Activated CD8-positive, alpha-beta T cell treated with anti-CD3 and anti-CD28 coated beads, Interleukin-2, amount 10 ng/mL, durations not matched to agents 7 days and 5 days (primary cell): ENCODE data around the gene KDM4C. TPM values are rescaled to one million over a fixed set of nuclear protein-coding genes. Genes with fewer than 3 reads are reported as not detected.
"Not testable (repeated sequence)": the region's sequence is repeated elsewhere in the genome, so short reads cannot be mapped to it uniquely, and the experiment has no call there.

Experiments used
- ATAC-seq: fragments of 150-1000 bp; cut with Tn5 transposase; one replicate; pipeline ENCODE4 v1.10.0; 2021; ENCODE audit warnings: moderate library complexity
- CTCF ChIA-PET: fragments of 350-600 bp; sonication (Branson Sonifier 250); formaldehyde crosslinking; loops from one replicate; lab custom pipeline; 2021; ENCODE audit warnings: antibody characterized with exemption; lab: Charles Lee
- POLR2A ChIA-PET: fragments of 350-600 bp; sonication (Branson Sonifier 250); formaldehyde crosslinking; loops from one replicate; lab custom pipeline; 2021; ENCODE audit warnings: antibody characterized with exemption; lab: Charles Lee
- DNase-seq: peaks from one replicate; pipeline ENCODE4 v3.0.0-alpha.2; 2020
- H3K27ac Mint-ChIP-seq: one replicate; pipeline ENCODE4 v1.8.0; 2021; ENCODE audit warnings: mild to moderate bottlenecking, mixed read lengths
- H3K27me3 Mint-ChIP-seq: one replicate; pipeline ENCODE4 v1.8.0; 2021; ENCODE audit warnings: low read depth, mixed read lengths
- H3K36me3 Mint-ChIP-seq: one replicate; pipeline ENCODE4 v1.8.0; 2021; ENCODE audit warnings: low read depth, mixed read lengths
- H3K4me1 Mint-ChIP-seq: one replicate; pipeline ENCODE4 v1.8.0; 2021; ENCODE audit warnings: low read depth, mixed read lengths
- H3K4me3 Mint-ChIP-seq: one replicate; pipeline ENCODE4 v1.8.0; 2021; ENCODE audit warnings: mild to moderate bottlenecking, mixed read lengths
- H3K9me3 Mint-ChIP-seq: one replicate; pipeline ENCODE4 v1.8.0; 2022; ENCODE audit warnings: mixed read lengths; ENCODE audit not compliant: insufficient read depth
- total RNA-seq, 2 experiments: library from RNA; stranded (reverse); gene quantifications; one replicate each; pipeline ENCODE4 v1.2.3, GENCODE V29; 2021

Gene KDM4C
- total RNA-seq, 2 experiments from 2014 or later: 52.9 to 53.4 TPM

DNA sequence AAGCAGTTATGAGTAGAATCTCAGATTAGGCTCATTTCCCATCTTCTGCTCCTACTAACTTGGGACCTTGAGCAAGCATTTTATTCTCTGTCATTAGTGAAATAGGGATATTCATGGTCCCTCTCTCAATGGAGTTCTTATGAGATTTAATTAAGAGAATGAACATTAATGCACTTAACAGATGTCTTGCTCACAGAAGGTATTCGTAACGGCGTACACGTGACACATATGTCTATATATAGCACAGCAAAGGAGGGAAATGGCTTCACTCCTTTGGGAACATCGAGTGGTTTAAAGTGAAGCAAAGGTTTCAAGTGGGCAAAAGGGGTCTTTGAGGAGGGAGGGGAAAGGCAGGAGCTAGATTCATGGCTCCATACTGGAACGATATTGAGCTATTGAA is 24.6 kb downstream of the KDM4C start:
- ChIA-PET CTCF (interaction anchor here (0.6 kb wide), 1 partner anchor 151 kb away, joined by 3 read pairs; no protein-coding TSS in a partner anchor), POLR2A (interaction anchor here (3.4 kb wide), 1 partner anchor 24 kb away, joined by 9 read pairs; the partner anchor contains the start of gene KDM4C)
- H3K36me3 Mint-ChIP-seq: peaks cover 4% of the 10 kb centered on the region
- no peaks in the 10 kb centered on the region for H3K27me3 Mint-ChIP-seq
- ATAC-seq: no peak
- peak overlapping the region; percentile 17 for H3K27ac Mint-ChIP-seq
- no peak overlapping the region for H3K4me3 Mint-ChIP-seq
- peaks cover 34% of the 10 kb centered on the region for H3K4me1 Mint-ChIP-seq
- H3K9me3 Mint-ChIP-seq: no peaks in the 10 kb centered on the region
- no peak for DNase-seq

GRCh38 chr9:6782981-6783380 is 25.2 kb downstream of the KDM4C start:
- Mint-ChIP-seq H3K36me3 (no peaks in the 10 kb centered on the region), H3K4me3 (peak overlapping the region; percentile 1), H3K9me3 (no peaks in the 10 kb centered on the region), H3K27ac (peak overlapping the region; percentile 17), H3K27me3 (no peaks in the 10 kb centered on the region), H3K4me1 (peaks cover 29% of the 10 kb centered on the region)
- peak; percentile 27 for DNase-seq
- ChIA-PET POLR2A (interaction anchor here (3.4 kb wide), 1 partner anchor 25 kb away, joined by 9 read pairs; the partner anchor contains the start of gene KDM4C), CTCF (interaction anchor here (1.5 kb wide), 1 partner anchor 44 kb away, joined by 3 read pairs; no protein-coding TSS in a partner anchor)
- ATAC-seq: peak; percentile 44

DNA sequence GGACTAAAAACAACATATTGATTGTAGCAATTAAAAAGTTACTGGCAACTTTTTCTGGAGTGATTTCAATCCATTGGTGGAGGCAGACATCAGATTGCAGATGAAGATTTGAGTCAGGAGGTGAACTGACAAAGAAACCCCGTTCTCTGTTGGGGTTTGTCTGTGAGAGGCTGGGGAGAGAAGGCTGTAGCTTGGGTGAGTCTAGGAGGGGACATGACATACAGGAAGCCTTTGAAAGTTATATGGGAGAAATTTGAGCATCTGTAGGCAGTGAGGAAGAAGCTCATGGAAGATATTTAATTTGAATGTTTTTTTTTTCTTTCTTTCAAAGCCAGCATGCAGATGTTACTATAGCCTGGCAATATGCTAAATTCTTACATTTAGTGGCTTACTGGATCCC is 26.0 kb downstream of the KDM4C start:
- H3K27me3 Mint-ChIP-seq: no peaks in the 10 kb centered on the region
- ATAC-seq: no peak
- DNase-seq: no peak
- H3K4me3 Mint-ChIP-seq: no peak overlapping the region
- no peaks in the 10 kb centered on the region for H3K9me3 Mint-ChIP-seq
- ChIA-PET CTCF (interaction anchor here (1.5 kb wide), 1 partner anchor 44 kb away, joined by 3 read pairs; no protein-coding TSS in a partner anchor), POLR2A (interaction anchor here (3.4 kb wide), 1 partner anchor 26 kb away, joined by 9 read pairs; the partner anchor contains the start of gene KDM4C)
- peaks cover 3% of the 10 kb centered on the region for H3K36me3 Mint-ChIP-seq
- H3K4me1 Mint-ChIP-seq: peaks cover 35% of the 10 kb centered on the region
- H3K27ac Mint-ChIP-seq: no peak overlapping the region

GRCh38 chr9:6785682-6786081 is 27.9 kb downstream of the KDM4C start:
- H3K4me1 Mint-ChIP-seq: peaks cover 31% of the 10 kb centered on the region
- POLR2A ChIA-PET: no interaction called here
- ATAC-seq: no peak

DNA sequence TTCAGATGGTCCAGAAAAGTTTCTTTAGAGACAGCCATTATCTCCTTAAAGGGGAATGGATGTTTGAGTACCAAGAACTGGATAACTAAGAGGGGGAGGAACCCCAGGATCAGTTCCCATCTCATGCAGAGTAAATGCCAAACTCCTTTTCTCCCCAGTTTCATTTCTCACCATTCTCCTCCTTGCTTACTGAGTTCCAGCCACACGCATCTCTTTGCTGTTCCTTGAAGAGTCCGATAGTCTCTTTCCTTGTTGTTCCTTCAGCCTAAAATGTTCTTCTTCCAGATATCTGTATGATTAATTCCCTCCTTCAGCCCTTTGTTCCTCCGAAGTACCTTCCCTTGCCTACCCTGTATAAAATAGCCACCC is 30.0 kb downstream of the KDM4C start:
- Mint-ChIP-seq H3K4me1 (peaks cover 20% of the 10 kb centered on the region), H3K36me3 (peaks cover 13% of the 10 kb centered on the region), H3K27me3 (no peaks in the 10 kb centered on the region), H3K9me3 (no peaks in the 10 kb centered on the region), H3K27ac (no peak overlapping the region), H3K4me3 (no peak overlapping the region)
- no peak for DNase-seq
- ATAC-seq: no peak
- ChIA-PET POLR2A (no interaction called here), CTCF (no interaction called here)

More at GRCh38 chr9:6785682-6786081, 27.9 kb downstream of the KDM4C start:
- H3K36me3 Mint-ChIP-seq: peaks cover 6% of the 10 kb centered on the region
- H3K27ac Mint-ChIP-seq: no peak overlapping the region
- H3K27me3 Mint-ChIP-seq: no peaks in the 10 kb centered on the region
- H3K4me3 Mint-ChIP-seq: no peak overlapping the region
- DNase-seq: no peak
- CTCF ChIA-PET: no interaction called here
- H3K9me3 Mint-ChIP-seq: no peaks in the 10 kb centered on the region

DNA sequence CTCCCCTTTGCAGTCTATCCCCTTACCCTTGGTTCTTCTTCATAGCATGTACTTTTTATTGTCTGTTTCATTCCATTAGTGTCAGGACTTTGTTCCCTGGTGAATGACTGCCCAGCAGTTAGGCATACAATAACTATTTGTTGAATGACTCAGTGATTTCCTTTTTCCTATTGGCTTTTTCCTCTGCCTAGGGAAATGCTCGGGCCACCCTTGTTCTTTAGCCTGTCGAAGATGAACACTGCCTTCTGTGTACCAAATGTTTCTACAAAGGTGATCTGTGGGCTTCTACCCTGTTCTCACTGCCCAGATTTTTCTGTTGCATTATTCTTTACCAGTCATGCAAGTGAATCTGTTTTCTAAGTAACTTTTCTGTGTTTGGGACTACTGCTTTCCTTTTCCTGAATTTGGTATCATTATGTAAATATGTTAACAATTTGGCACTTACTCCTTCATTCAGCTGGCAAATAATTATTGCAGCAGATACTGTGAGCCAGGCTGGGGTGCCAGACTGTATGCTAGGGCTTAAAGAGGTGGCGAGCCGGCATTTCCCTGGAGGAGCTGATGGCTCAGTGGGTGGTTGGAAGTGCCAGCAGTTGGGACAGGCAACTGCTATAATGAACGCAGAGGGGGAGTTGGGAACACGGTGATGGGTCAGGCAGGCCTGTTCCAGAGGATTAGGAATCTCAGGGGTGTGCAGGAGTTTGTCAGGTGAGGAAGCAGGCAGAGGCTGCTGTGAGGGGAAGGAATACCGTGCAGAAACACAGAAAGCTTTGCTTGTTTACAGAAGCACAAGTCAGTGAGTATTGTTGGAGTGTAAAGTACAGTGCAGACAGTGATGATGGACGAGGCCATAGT is 30.6 kb downstream of the KDM4C start:
- Mint-ChIP-seq H3K27me3 (no peaks in the 10 kb centered on the region), H3K4me1 (peaks cover 14% of the 10 kb centered on the region), H3K27ac (no peak overlapping the region), H3K9me3 (no peaks in the 10 kb centered on the region), H3K36me3 (peaks cover 18% of the 10 kb centered on the region), H3K4me3 (no peak overlapping the region)
- no peak for ATAC-seq
- ChIA-PET CTCF (no interaction called here), POLR2A (no interaction called here)
- no peak for DNase-seq

GRCh38 chr9:6789017-6789338 is 31.2 kb downstream of the KDM4C start:
- H3K4me3 Mint-ChIP-seq, H3K27me3 Mint-ChIP-seq, DNase-seq, CTCF ChIA-PET, ATAC-seq, H3K9me3 Mint-ChIP-seq, POLR2A ChIA-PET, H3K27ac Mint-ChIP-seq, H3K4me1 Mint-ChIP-seq: not testable (repeated sequence)
- peaks cover 21% of the 10 kb centered on the region for H3K36me3 Mint-ChIP-seq

GRCh38 chr9:6790866-6791265 is 33.1 kb downstream of the KDM4C start:
- ATAC-seq (no peak), DNase-seq (no peak)
- Mint-ChIP-seq H3K36me3 (peaks cover 34% of the 10 kb centered on the region), H3K4me3 (no peak overlapping the region), H3K9me3 (no peaks in the 10 kb centered on the region), H3K27ac (no peak overlapping the region), H3K4me1 (peaks cover 7% of the 10 kb centered on the region), H3K27me3 (no peaks in the 10 kb centered on the region)
- CTCF ChIA-PET: no interaction called here
- POLR2A ChIA-PET: no interaction called here

- no peaks in the 10 kb centered on the region for H3K27me3 Mint-ChIP-seq
- H3K27ac Mint-ChIP-seq: no peak overlapping the region
- no peak for DNase-seq
- peaks cover 6% of the 10 kb centered on the region for H3K4me1 Mint-ChIP-seq
- no peak overlapping the region for H3K4me3 Mint-ChIP-seq
- H3K36me3 Mint-ChIP-seq: peaks cover 53% of the 10 kb centered on the region
- ATAC-seq: no peak
- ChIA-PET CTCF (no interaction called here), POLR2A (no interaction called here)
- H3K9me3 Mint-ChIP-seq: no peaks in the 10 kb centered on the region
Measured at GRCh38 chr9:6793203-6793602, 35.4 kb downstream of the KDM4C start.

GRCh38 chr9:6794936-6795335 is 37.2 kb downstream of the KDM4C start:
- Mint-ChIP-seq H3K9me3 (no peaks in the 10 kb centered on the region), H3K27ac (no peak overlapping the region), H3K4me1 (no peaks in the 10 kb centered on the region), H3K4me3 (no peak overlapping the region), H3K36me3 (peaks cover 51% of the 10 kb centered on the region), H3K27me3 (no peaks in the 10 kb centered on the region)
- POLR2A ChIA-PET: no interaction called here
- no peak for ATAC-seq
- DNase-seq: no peak
- CTCF ChIA-PET: no interaction called here

DNA sequence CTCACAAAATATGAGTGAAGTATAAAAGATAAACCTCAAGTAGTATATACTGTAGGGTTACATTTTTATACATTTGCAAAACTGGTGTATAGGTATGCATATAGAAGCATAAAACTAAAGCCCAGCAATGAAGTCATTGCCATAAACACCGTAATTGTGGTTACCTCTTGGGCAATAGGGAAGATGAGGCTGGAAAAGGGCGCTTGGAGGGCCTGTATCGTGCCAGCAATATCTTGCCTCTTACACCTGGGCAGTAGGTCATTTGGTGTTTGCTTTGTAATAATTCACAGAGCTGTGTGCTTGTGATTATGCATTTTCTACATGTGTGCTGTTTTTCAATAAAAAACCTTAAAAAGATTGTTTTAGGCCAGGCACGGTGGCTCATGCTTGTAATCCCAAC is 45.2 kb downstream of the KDM4C start:
- Mint-ChIP-seq H3K4me1 (no peaks in the 10 kb centered on the region), H3K4me3 (no peak overlapping the region), H3K36me3 (peaks cover 21% of the 10 kb centered on the region), H3K27ac (no peak overlapping the region), H3K9me3 (no peaks in the 10 kb centered on the region), H3K27me3 (no peaks in the 10 kb centered on the region)
- ChIA-PET POLR2A (no interaction called here), CTCF (no interaction called here)
- no peak for ATAC-seq
- DNase-seq: no peak

- Mint-ChIP-seq H3K4me1 (no peaks in the 10 kb centered on the region), H3K27ac (no peak overlapping the region), H3K36me3 (peaks cover 18% of the 10 kb centered on the region), H3K9me3 (no peaks in the 10 kb centered on the region), H3K4me3 (no peak overlapping the region), H3K27me3 (no peaks in the 10 kb centered on the region)
- DNase-seq: no peak
- ChIA-PET POLR2A (interaction anchor here (1.0 kb wide), 1 partner anchor 49 kb away, joined by 3 read pairs; no protein-coding TSS in a partner anchor), CTCF (interaction anchor here (1.3 kb wide), 1 partner anchor 22 kb away, joined by 3 read pairs; no protein-coding TSS in a partner anchor)
- ATAC-seq: no peak
Measured at GRCh38 chr9:6805532-6805931, 47.8 kb downstream of the KDM4C start.
